OCI-LY7 (cell line): Measurements from ENCODE around the gene PSMD13. TPM values are rescaled to one million over a fixed set of nuclear protein-coding genes. Genes with fewer than 3 reads are reported as not detected.
A peak's percentile ranks its signal among the peaks of the same experiment; 100 is the strongest.
"Not testable (repeated sequence)": the region's sequence is repeated elsewhere in the genome, so short reads cannot be mapped to it uniquely, and the experiment has no call there.

Experiments used
- Bru-seq: library from RNA; stranded (reverse); fragments of 400-500 nt; gene quantifications from one replicate; lab custom pipeline; 2021; lab: Mats Ljungman, UMichigan
- BruChase-seq, 2 experiments: library from RNA; stranded (reverse); fragments of 400-500 nt; gene quantifications; one replicate each; lab custom pipeline; 2021; lab: Mats Ljungman, UMichigan
- BruUV-seq: library from RNA; stranded (reverse); fragments of 400-500 nt; replicated peaks from 2 replicates; lab custom pipeline; 2021; lab: Mats Ljungman, UMichigan
- CTCF ChIA-PET: fragments of 300-600 bp; sonication (Branson Sonifier 250); formaldehyde crosslinking; loops from one replicate; lab custom pipeline; 2022; ENCODE audit warnings: antibody characterized with exemption; ENCODE audit not compliant: unreplicated experiment; lab: Charles Lee
- POLR2A ChIA-PET: fragments of 300-600 bp; sonication (Branson Sonifier 250); formaldehyde crosslinking; loops from one replicate; lab custom pipeline; 2022; ENCODE audit warnings: antibody characterized with exemption; lab: Charles Lee
- DNase-seq: peaks from one replicate; pipeline ENCODE4 v3.0.0-alpha.2; 2015; ENCODE audit warnings: low spot score
- H2AFZ ChIP-seq: fragments of 200-600 bp; sonication (generic), shearing (Covaris generic); 2 replicates; pipeline ENCODE4 v1.6.1; 2014; ENCODE audit warnings: mild to moderate bottlenecking, antibody characterized with exemption, low read length, moderate library complexity
- H3K27ac ChIP-seq: fragments of 200-600 bp; sonication (generic); 2 replicates; pipeline ENCODE4 v1.5.1; 2014; ENCODE audit warnings: mixed run types, low read depth, mild to moderate bottlenecking, moderate library complexity, low read length, inconsistent platforms; ENCODE audit not compliant: poor library complexity, severe bottlenecking
- H3K36me3 ChIP-seq: fragments of 200-600 bp; sonication (generic); 2 replicates; pipeline ENCODE4 v1.6.1; 2014; ENCODE audit warnings: mild to moderate bottlenecking, antibody characterized with exemption, low read length, moderate library complexity, mixed read lengths; ENCODE audit not compliant: insufficient read depth
- H3K4me1 ChIP-seq: fragments of 200-600 bp; sonication (generic); 2 replicates; pipeline ENCODE4 v1.5.1; 2014; ENCODE audit warnings: mild to moderate bottlenecking, low read length; ENCODE audit not compliant: insufficient read depth, poor library complexity, severe bottlenecking
- H3K4me2 ChIP-seq: fragments of 200-600 bp; sonication (generic); 2 replicates; pipeline ENCODE4 v1.6.1; 2014; ENCODE audit warnings: mild to moderate bottlenecking, low read length
- H3K4me3 ChIP-seq: fragments of 200-600 bp; sonication (generic); 2 replicates; pipeline ENCODE4 v1.5.1; 2014; ENCODE audit warnings: mild to moderate bottlenecking, low read depth, low read length; ENCODE audit not compliant: poor library complexity, severe bottlenecking
- H3K79me2 ChIP-seq: fragments of 200-600 bp; sonication (generic); 2 replicates; pipeline ENCODE4 v1.6.1; 2016; ENCODE audit warnings: low read depth, mild to moderate bottlenecking, low read length, moderate library complexity, mixed read lengths; ENCODE audit not compliant: insufficient read depth
- H3K9me2 ChIP-seq: fragments of 200-600 bp; sonication (generic); 2 replicates; pipeline ENCODE4 v1.6.1; 2016; ENCODE audit warnings: mild to moderate bottlenecking, low read length, mixed read lengths; ENCODE audit not compliant: insufficient read depth
- H3K9me3 ChIP-seq: fragments of 200-600 bp; sonication (generic); 2 replicates; pipeline ENCODE4 v1.6.1; 2014; ENCODE audit warnings: mild to moderate bottlenecking, mixed run types, low read length, mixed read lengths
- H4K20me1 ChIP-seq: fragments of 200-600 bp; sonication (generic); 2 replicates; pipeline ENCODE4 v1.6.1; 2014; ENCODE audit warnings: mild to moderate bottlenecking, antibody characterized with exemption, low read length, moderate library complexity, mixed read lengths; ENCODE audit not compliant: insufficient read depth
- CTCF ChIP-seq: fragments of 200-600 bp; sonication (generic); conservative IDR thresholded peaks from 2 replicates; pipeline ENCODE4 v1.5.1; 2014; ENCODE audit warnings: mild to moderate bottlenecking, antibody characterized with exemption, low read length, moderate library complexity, mixed read lengths
- EZH2phosphoT487 ChIP-seq: fragments of 200-600 bp; sonication (generic); IDR thresholded peaks from 2 replicates; pipeline ENCODE4 v1.6.1; 2018; ENCODE audit warnings: low read depth, borderline replicate concordance, mild to moderate bottlenecking, mixed run types, antibody characterized with exemption, low read length, moderate library complexity, mixed read lengths
- intact Hi-C: fragments of 100-400 bp; cut with micrococcal nuclease; formaldehyde crosslinking; loops from one replicate; pipeline ENCODE4 v1.10.0; 2022; ENCODE audit not compliant: unreplicated experiment
- long read RNA-seq: library from polyadenylated mRNA; stranded (forward); transcript quantifications from one replicate; pipeline ENCODE4 v2.0.0, GENCODE V29; 2022
- total RNA-seq, 2 experiments: library from RNA; depleted of rRNA in 1 of 2; stranded (reverse); fragments of >200 nt in 1 of 2; shearing (Covaris generic) in 1 of 2; gene quantifications; 2 replicates each; pipeline ENCODE4 v1.2.3, GENCODE V29; 2014 to 2022

The PSMD13 gene
- total RNA-seq (2014; rRNA removed; shearing (Covaris generic)) (146 and 156 TPM in 2 replicates), total RNA-seq (2022) (134 and 154 TPM in 2 replicates), Bru-seq, nascent RNA (percentile 89 among the genes with signal in this experiment), BruChase-seq, experiment 1, labeled RNA remaining after a 6-hour chase (percentile 92 among the genes with signal in this experiment), BruChase-seq, experiment 2, labeled RNA remaining after a 2-hour chase (percentile 89 among the genes with signal in this experiment)
- long read RNA-seq, transcript PSMD13-202 (12 exons, 1,489 nt): minor isoform, 8 of 250 reads
- long read RNA-seq, transcript PSMD13-212 (13 exons, 1,991 nt): major isoform, 211 of 250 reads
- long read RNA-seq, transcript PSMD13-204 (12 exons, 1,632 nt): minor isoform, 7 of 250 reads
- long read RNA-seq, partial matches to known transcripts: 4 of 250 reads
- long read RNA-seq, other reads (novel, unspliced or antisense): 15 of 250 reads

DNA sequence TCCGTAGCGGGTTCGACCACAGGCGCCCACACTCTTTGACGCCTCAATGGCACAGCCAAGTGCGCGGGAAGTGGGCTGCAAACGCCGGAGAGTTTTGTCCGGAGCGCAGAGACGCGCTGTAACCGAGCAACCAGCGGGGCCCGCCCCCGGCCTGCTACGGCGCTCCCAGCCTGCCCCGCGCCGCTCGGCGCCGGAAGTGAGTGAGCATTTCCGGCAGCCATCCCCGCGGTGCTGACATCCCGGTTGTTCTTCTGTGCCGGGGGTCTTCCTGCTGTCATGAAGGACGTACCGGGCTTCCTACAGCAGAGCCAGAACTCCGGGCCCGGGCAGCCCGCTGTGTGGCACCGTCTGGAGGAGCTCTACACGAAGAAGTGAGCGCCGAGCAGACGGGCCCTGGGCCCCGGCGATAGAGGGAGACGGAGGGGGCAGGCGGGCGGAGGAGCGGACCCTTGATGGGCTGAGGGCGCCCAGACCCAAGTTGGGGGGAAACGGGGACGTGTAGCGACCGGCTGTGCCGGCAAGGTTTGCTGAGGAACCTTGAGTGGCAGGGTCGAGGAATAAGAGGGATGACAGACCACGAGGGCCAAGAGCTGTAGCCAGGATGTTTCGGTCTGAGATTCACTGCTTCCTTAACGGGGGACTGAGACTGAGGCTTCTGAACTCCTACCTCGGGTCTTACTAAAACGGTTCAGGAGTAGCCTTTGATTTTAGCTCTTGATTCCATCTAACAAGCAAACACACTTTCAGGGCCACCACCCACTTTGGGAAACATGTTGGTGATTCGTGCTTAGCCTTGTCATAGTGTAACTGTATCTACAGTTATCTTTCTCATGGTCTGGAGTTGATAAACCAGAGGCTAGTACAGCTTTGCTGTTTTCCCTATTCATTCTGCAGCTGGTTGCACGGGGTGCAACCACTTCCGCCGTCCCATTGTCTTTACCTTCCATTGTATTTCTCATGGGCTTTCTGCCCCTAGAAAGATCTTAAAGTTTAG is at the start of gene PSMD13:
PSMD13 (plus strand) TSS at position 203 of the 994 bp plus-strand sequence; CDS start at position 277, 74 bp downstream.
- BruUV-seq: no TSS peak
- H3K79me2 ChIP-seq: peaks cover 32% of the 10 kb centered on the region

DNA sequence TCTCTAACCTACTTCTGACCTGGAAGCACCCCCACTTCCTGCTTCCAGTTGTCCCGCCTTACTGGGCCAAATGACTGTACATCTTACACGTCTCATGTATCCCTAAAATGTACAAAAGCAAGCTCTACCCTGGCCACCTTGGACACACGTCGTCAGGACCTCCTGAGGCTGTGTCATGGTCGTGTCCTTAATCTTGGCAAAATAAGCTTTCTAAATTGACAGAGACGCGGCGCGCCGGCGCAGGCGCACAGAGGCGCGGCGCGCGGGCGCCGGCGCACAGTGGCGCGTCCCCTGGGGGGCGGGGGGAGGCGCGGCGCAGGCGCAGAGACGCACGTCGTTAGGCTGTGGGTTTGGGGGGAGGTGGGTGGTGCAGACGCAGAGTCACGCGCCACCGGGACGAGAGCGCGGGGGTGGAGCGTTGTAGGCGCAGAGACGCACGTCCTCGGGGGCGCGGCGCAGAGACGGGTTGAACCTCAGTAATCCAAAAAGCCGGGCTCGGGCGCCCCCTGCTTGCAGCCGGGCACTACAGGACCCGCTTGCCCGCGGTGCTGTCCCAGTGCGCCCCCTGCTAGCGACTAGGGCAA is 47.5 kb upstream of the PSMD13 start:
- H3K9me2 ChIP-seq, H3K9me3 ChIP-seq, H4K20me1 ChIP-seq, H2AFZ ChIP-seq, POLR2A ChIA-PET, H3K4me2 ChIP-seq, H3K36me3 ChIP-seq, CTCF ChIA-PET, H3K79me2 ChIP-seq, H3K4me3 ChIP-seq, DNase-seq, intact Hi-C loops, H3K4me1 ChIP-seq, BruUV-seq, H3K27ac ChIP-seq: not testable (repeated sequence)
- TF ChIP-seq CTCF: 0 out of 2 replicates have a peak, but pooled peaks have one; percentile 4

More for the DNA sequence above, at the start of gene PSMD13:
- Histone ChIP-seq H3K9me3 (no peaks in the 10 kb centered on the region), H3K4me2 (peak within 1 kb of the TSS; percentile 92), H2AFZ (peak within 1 kb of the TSS; percentile 79), H3K36me3 (peaks cover 31% of the 10 kb centered on the region), H3K9me2 (no peaks in the 10 kb centered on the region), H3K4me3 (peak within 1 kb of the TSS; percentile 99), H3K4me1 (peaks cover 19% of the 10 kb centered on the region), H3K27ac (peak within 1 kb of the TSS; percentile 89), H4K20me1 (peaks cover 10% of the 10 kb centered on the region; the same call in 1 of the 2 replicates)
- ChIA-PET POLR2A (interaction anchor here (0.8 to 2.3 kb wide), 7 partner anchors 9 to 211 kb away, joined by 3 to 9 read pairs (median 4); partner anchors contain the start of genes BET1L and RIC8A), CTCF (interaction anchor here (0.6 to 1.2 kb wide), 2 partner anchors 14 to 103 kb away, joined by 3 read pairs; no protein-coding TSS in a partner anchor)
- TF ChIP-seq CTCF (no peak), EZH2phosphoT487 (no peak)
- peak; percentile 89 for DNase-seq
- intact Hi-C loops: loop anchor here (1.0 kb wide), 1 partner anchor 30 kb away; the partner anchor contains the start of genes BET1L and RIC8A
